ENCODE results near the gene GPR183. TPM values are rescaled to one million over a fixed set of nuclear protein-coding genes. Genes with fewer than 3 reads are reported as not detected.

Gene GPR183
- total and polyA plus RNA-seq, 2 of the 8 experiments (the other 6 are each of a cell fraction or from before 2014, with no cell fraction given), result not detected

DNA sequence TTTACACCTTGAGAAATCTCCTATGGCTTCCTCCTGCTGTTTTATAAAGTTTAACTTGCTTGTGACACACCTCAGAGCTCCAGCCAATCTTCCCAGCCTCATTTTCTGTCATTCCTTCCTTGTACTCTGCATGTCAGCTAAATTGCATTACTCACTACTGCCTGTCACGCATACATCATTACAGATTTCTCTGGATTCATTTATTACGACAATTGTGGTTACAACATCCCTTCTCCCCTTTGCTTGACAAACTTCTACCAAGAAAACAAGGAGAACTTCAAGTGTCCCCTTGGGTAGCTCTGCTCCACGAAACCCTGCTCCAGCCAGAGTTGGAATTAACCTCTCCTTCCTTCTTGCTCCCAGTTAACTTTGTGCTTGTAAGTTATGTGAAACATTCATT, 27.0 kb downstream of the GPR183 start:
- no peak overlapping the region for H3K4me3 ChIP-seq (ENCODE audit: extremely low read depth in 1 of 4, insufficient read depth in 2 of 4, low read depth in 3 of 4, low read length in 4 of 4)
- no peak overlapping the region for H2AK5ac ChIP-seq (ENCODE audit: low read depth, low read length)
- WGBS, 2 experiments (ENCODE audit: extremely low coverage in 1 of 2, insufficient coverage in 1 of 2, insufficient read length in 1 of 2, insufficient replicate concordance in 2 of 2, low coverage in 1 of 2, low lambda C conversion rate in 2 of 2, missing lambda C conversion rate in 1 of 2), result 88% methylated on average over 3 of the region's 3 CpGs; no CpG with 5 or more reads in 1 of the 2 experiments
- no peak for FAIRE-seq
- H3K79me2 ChIP-seq (ENCODE audit: control insufficient read depth in 1 of 2, insufficient read depth in 2 of 2, low read length in 2 of 2), result 0 out of 4 replicates have a peak, but pooled peaks cover 0 to 4% of the 10 kb centered on the region in 2 experiments
- peaks cover 0 to 13% (median 4%) of the 10 kb centered on the region in 4 experiments; a peak in 5 of 7 replicates for H3K4me1 ChIP-seq (replicated peaks in 1 of 4; ENCODE audit: control insufficient read depth in 3 of 4, insufficient read depth in 4 of 4, low read length in 3 of 4)
- H4K91ac ChIP-seq (replicated peaks; ENCODE audit: insufficient read length, low read length), result no peak overlapping the region
- H3K56ac ChIP-seq (replicated peaks; ENCODE audit: insufficient read length, low read depth, low read length), result no peak overlapping the region
- H2BK20ac ChIP-seq (ENCODE audit: low read length), result no peak overlapping the region
- no peak overlapping the region for H2BK12ac ChIP-seq (ENCODE audit: low read depth, low read length)
- H2BK15ac ChIP-seq (ENCODE audit: low read length), result no peak overlapping the region
- H3K9ac ChIP-seq (replicated peaks in 1 of 4; ENCODE audit: extremely low read depth in 1 of 4, low read depth in 3 of 4, low read length in 3 of 4), result no peak overlapping the region
- H3K27ac ChIP-seq (ENCODE audit: low read depth, low read length), result no peak overlapping the region
- H3K79me1 ChIP-seq (ENCODE audit: low read depth, low read length), result no peaks in the 10 kb centered on the region; the same call in 1 of the 2 replicates
- H4K8ac ChIP-seq (ENCODE audit: extremely low read depth, insufficient read depth, low read length), result no peak overlapping the region
- H3K36me3 ChIP-seq (ENCODE audit: control insufficient read depth in 2 of 4, insufficient read depth in 4 of 4, low read length in 3 of 4), result no peaks in the 10 kb centered on the region; a peak in 1 of 8 replicates
- H3K14ac ChIP-seq (ENCODE audit: insufficient read length), result no peak overlapping the region
- no peaks in the 10 kb centered on the region for H3K27me3 ChIP-seq (replicated peaks in 1 of 4; ENCODE audit: control insufficient read depth in 3 of 4, extremely low read depth in 1 of 4, insufficient read depth in 3 of 4, low read length in 3 of 4)
- DNase-seq (ENCODE audit: low read depth in 1 of 2, low spot score in 2 of 2), result no peak
- no peak overlapping the region for H3K18ac ChIP-seq (ENCODE audit: extremely low read depth, low read length)
- H3K23me2 ChIP-seq (ENCODE audit: low read depth, low read length), result no peaks in the 10 kb centered on the region
- no peak overlapping the region for H2BK5ac ChIP-seq (ENCODE audit: low read depth, low read length)
- H3K9me3 ChIP-seq (ENCODE audit: insufficient read depth in 2 of 2, low read depth in 1 of 2, low read length in 1 of 2), result no peaks in the 10 kb centered on the region
- no peak overlapping the region for H4K5ac ChIP-seq (ENCODE audit: insufficient read length, low read depth, low read length)
- ChIA-PET CTCF (ENCODE audit: partially characterized antibody) (interaction anchor here (1.0 to 1.7 kb wide), 3 partner anchors 10 to 157 kb away, joined by 4 to 9 read pairs (median 5); no protein-coding TSS in a partner anchor), POLR2A (ENCODE audit: partially characterized antibody) (no interaction called here)
- H3K4ac ChIP-seq (replicated peaks; ENCODE audit: insufficient read length, low read depth, low read length), result no peak overlapping the region
- no peak overlapping the region for H3K4me2 ChIP-seq (ENCODE audit: insufficient read depth in 1 of 2, low read depth in 2 of 2, low read length in 2 of 2)
- H3K23ac ChIP-seq (ENCODE audit: insufficient read length), result no peak overlapping the region
- no peak overlapping the region for H2BK120ac ChIP-seq (replicated peaks; ENCODE audit: low read depth, low read length)
- peaks cover 7 to 9% of the 10 kb centered on the region in 2 experiments for H4K20me1 ChIP-seq (replicated peaks in 1 of 2; ENCODE audit: control insufficient read depth in 1 of 2, insufficient read depth in 2 of 2, low read length in 2 of 2)
- H2AFZ ChIP-seq (ENCODE audit: low read length), result no peak overlapping the region
- TF ChIP-seq RXRA (IDR thresholded peaks at IDR 0.05; ENCODE audit: insufficient read depth, low read depth, low read length) (no peak), RAD21 (IDR thresholded peaks at IDR 0.05 in 1 of 2, conservative IDR thresholded peaks at IDR 0.05 in 1 of 2; ENCODE audit: low read depth in 2 of 2, low read length in 2 of 2) (no peak), SRF (IDR thresholded peaks at IDR 0.05; ENCODE audit: low read depth, low read length) (no peak), CREB1 (IDR thresholded peaks at IDR 0.05) (no peak), GABPA (IDR thresholded peaks at IDR 0.05; ENCODE audit: borderline replicate concordance, insufficient read depth, low read length) (no peak), KDM5A (IDR thresholded peaks at IDR 0.05; ENCODE audit: low read length) (no peak), RFX5 (IDR thresholded peaks at IDR 0.05; ENCODE audit: borderline replicate concordance, low read depth, low read length) (no peak), SUZ12 (IDR thresholded peaks at IDR 0.05; ENCODE audit: low read length) (no peak), POU5F1 (IDR thresholded peaks at IDR 0.05; ENCODE audit: low read depth, low read length) (no peak), BRCA1 (IDR thresholded peaks at IDR 0.05; ENCODE audit: low read depth, low read length) (no peak), EP300 (IDR thresholded peaks at IDR 0.05; ENCODE audit: borderline replicate concordance in 1 of 2, low read depth in 2 of 2, low read length in 2 of 2) (no peak), SIN3A (conservative IDR thresholded peaks at IDR 0.05 in 1 of 2, IDR thresholded peaks at IDR 0.05 in 1 of 2; ENCODE audit: low read depth in 1 of 2, low read length in 2 of 2) (no peak)
- TF ChIP-seq, protein P1, sequence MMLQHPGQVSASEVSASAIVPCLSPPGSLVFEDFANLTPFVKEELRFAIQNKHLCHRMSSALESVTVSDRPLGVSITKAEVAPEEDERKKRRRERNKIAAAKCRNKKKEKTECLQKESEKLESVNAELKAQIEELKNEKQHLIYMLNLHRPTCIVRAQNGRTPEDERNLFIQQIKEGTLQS (IDR thresholded peaks at IDR 0.05; ENCODE audit: insufficient read depth, low read depth, low read length), result no peak
